Measurements from ENCODE around the gene PLPP3. TPM values are rescaled to one million over a fixed set of nuclear protein-coding genes. Genes with fewer than 3 reads are reported as not detected.

The PLPP3 gene
- total RNA-seq, 2 experiments from 2014 or later: not detected

DNA sequence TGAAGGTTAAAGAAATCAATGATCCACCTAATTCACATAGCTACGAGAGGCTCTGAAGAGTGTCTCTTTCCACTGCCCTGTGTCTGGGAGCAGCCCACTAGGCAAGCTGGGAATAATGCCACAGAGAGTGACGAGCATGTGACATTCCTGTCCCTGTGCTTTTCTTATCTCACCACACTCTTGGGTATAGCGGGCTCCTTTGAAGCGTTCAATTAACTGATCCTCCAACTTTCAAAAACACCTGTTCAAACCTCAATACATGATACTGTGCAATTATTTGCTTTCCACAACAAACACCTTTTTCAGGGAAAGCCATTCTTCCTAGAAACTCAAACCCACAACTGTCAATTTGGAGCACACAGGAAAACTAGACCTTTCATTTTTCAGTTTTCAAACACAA is 43.4 kb downstream of the PLPP3 start:
- DNase-seq: no peak
- ChIA-PET POLR2A (no interaction called here), CTCF (no interaction called here)
- ATAC-seq (ENCODE audit: poor library complexity): no peak
- TF ChIP-seq, protein P1, sequence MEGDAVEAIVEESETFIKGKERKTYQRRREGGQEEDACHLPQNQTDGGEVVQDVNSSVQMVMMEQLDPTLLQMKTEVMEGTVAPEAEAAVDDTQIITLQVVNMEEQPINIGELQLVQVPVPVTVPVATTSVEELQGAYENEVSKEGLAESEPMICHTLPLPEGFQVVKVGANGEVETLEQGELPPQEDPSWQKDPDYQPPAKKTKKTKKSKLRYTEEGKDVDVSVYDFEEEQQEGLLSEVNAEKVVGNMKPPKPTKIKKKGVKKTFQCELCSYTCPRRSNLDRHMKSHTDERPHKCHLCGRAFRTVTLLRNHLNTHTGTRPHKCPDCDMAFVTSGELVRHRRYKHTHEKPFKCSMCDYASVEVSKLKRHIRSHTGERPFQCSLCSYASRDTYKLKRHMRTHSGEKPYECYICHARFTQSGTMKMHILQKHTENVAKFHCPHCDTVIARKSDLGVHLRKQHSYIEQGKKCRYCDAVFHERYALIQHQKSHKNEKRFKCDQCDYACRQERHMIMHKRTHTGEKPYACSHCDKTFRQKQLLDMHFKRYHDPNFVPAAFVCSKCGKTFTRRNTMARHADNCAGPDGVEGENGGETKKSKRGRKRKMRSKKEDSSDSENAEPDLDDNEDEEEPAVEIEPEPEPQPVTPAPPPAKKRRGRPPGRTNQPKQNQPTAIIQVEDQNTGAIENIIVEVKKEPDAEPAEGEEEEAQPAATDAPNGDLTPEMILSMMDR (IDR thresholded peaks at IDR 0.05): no peak
- Histone ChIP-seq H3K27me3 (ENCODE audit: control insufficient read depth in 1 of 2, insufficient read depth in 2 of 2, low read length in 2 of 2) (peaks cover 0 to 8% of the 10 kb centered on the region in 2 experiments), H3K4me1 (ENCODE audit: insufficient read depth, low read length) (no peaks in the 10 kb centered on the region), H3K27ac (ENCODE audit: low read depth in 1 of 2, low read length in 2 of 2) (no peak overlapping the region), H3K4me3 (ENCODE audit: low read length) (no peak overlapping the region), H3K36me3 (ENCODE audit: insufficient read depth, low read length) (no peaks in the 10 kb centered on the region), H3K9me3 (ENCODE audit: control insufficient read depth in 1 of 2, insufficient read depth in 1 of 2, low read length in 2 of 2) (peaks cover 0 to 3% of the 10 kb centered on the region in 2 experiments)
- Mint-ChIP-seq H3K4me1 (ENCODE audit: low read depth) (no peaks in the 10 kb centered on the region), H3K4me3 (no peak overlapping the region), H3K36me3 (ENCODE audit: low read depth) (no peaks in the 10 kb centered on the region), H3K9me3 (no peaks in the 10 kb centered on the region), H3K27me3 (no peaks in the 10 kb centered on the region), H3K27ac (no peak overlapping the region)
- intact Hi-C loops (cut with DNase I, micrococcal nuclease): no loop called here

DNA sequence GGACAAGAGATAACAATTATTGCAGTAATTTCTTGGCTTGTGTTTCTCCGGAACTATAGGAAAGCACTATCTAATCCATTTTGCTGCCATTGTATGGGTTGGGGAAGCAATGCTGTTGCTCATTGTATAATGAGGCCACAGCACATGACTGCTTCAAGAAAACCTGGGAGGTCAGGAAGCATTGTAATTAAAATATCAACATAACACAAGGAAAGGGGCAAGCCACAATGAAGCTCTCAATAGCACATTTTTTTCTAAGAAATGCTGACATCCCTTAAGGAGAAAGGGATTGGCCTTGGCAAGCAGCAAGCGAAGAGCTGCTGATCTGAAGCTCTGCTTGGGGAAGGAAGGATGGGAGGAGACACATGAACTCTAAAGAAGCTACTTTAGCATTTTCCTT is 44.0 kb downstream of the PLPP3 start:
- Mint-ChIP-seq H3K27me3 (no peaks in the 10 kb centered on the region), H3K4me1 (ENCODE audit: low read depth) (no peaks in the 10 kb centered on the region), H3K9me3 (no peaks in the 10 kb centered on the region), H3K36me3 (ENCODE audit: low read depth) (no peaks in the 10 kb centered on the region), H3K27ac (no peak overlapping the region), H3K4me3 (no peak overlapping the region)
- no peaks in the 10 kb centered on the region for H3K4me1 ChIP-seq (ENCODE audit: insufficient read depth, low read length)
- intact Hi-C loops (cut with DNase I, micrococcal nuclease): no loop called here
- no peaks in the 10 kb centered on the region for H3K36me3 ChIP-seq (ENCODE audit: insufficient read depth, low read length)
- ATAC-seq (ENCODE audit: poor library complexity) (no peak), DNase-seq (no peak)
- H3K9me3 ChIP-seq (ENCODE audit: control insufficient read depth in 1 of 2, insufficient read depth in 1 of 2, low read length in 2 of 2): peaks cover 0 to 3% of the 10 kb centered on the region in 2 experiments
- no peak overlapping the region for H3K4me3 ChIP-seq (ENCODE audit: low read length)
- ChIA-PET CTCF (no interaction called here), POLR2A (no interaction called here)
- TF ChIP-seq, protein P1 (IDR thresholded peaks at IDR 0.05): no peak
- H3K27me3 ChIP-seq (ENCODE audit: control insufficient read depth in 1 of 2, insufficient read depth in 2 of 2, low read length in 2 of 2): peaks cover 0 to 8% of the 10 kb centered on the region in 2 experiments
- H3K27ac ChIP-seq (ENCODE audit: low read depth in 1 of 2, low read length in 2 of 2): no peak overlapping the region

DNA sequence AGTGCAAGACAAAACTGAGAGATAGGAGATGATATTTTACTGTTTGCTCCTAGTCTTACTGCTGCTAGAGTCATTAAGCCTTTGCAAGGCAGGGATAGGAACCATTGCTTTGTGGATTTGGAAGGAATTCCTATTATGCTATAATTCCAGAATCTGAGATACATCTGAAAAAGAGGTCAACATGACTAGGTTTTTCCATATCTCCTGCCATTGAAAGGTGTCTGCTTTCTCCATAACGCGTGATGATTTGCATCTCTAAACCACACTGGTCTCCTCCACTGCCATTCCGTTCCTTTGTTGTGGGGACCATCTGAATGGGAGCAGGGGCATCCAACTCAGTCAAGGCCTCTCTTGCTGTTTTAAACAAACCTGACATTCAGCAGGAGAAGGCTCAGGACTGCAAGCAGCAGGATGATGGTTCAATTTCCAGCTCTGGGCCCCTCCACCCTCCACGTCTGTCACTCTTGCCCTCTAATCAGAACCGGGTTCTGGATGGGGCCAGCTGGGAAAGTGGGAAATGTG is 45.2 kb downstream of the PLPP3 start:
- H3K4me1 Mint-ChIP-seq (ENCODE audit: low read depth): no peaks in the 10 kb centered on the region
- ATAC-seq (ENCODE audit: poor library complexity) (no peak), DNase-seq (no peak)
- peaks cover 0 to 3% of the 10 kb centered on the region in 2 experiments for H3K9me3 ChIP-seq (ENCODE audit: control insufficient read depth in 1 of 2, insufficient read depth in 1 of 2, low read length in 2 of 2)
- POLR2A ChIA-PET: no interaction called here
- intact Hi-C loops (cut with DNase I, micrococcal nuclease): no loop called here
- no peak overlapping the region for H3K27ac ChIP-seq (ENCODE audit: low read depth in 1 of 2, low read length in 2 of 2)
- no peak overlapping the region for H3K27ac Mint-ChIP-seq
- no peaks in the 10 kb centered on the region for H3K36me3 ChIP-seq (ENCODE audit: insufficient read depth, low read length)
- CTCF ChIA-PET: no interaction called here
- no peak overlapping the region for H3K4me3 Mint-ChIP-seq
- TF ChIP-seq, protein P1 (IDR thresholded peaks at IDR 0.05): no peak
- peaks cover 0 to 8% of the 10 kb centered on the region in 2 experiments for H3K27me3 ChIP-seq (ENCODE audit: control insufficient read depth in 1 of 2, insufficient read depth in 2 of 2, low read length in 2 of 2)
- no peaks in the 10 kb centered on the region for H3K9me3 Mint-ChIP-seq
- no peaks in the 10 kb centered on the region for H3K36me3 Mint-ChIP-seq (ENCODE audit: low read depth)
- no peaks in the 10 kb centered on the region for H3K27me3 Mint-ChIP-seq
- no peaks in the 10 kb centered on the region for H3K4me1 ChIP-seq (ENCODE audit: insufficient read depth, low read length)
- H3K4me3 ChIP-seq (ENCODE audit: low read length): no peak overlapping the region
